OCI-LY3 (cell line): ENCODE measurements around the gene CTNND2.

Source experiments
- EZH2phosphoT487 ChIP-seq: fragments of 200-600 bp; shearing (Covaris generic); IDR thresholded peaks from 2 replicates; pipeline ENCODE4 v1.6.1; 2018; ENCODE audit warnings: antibody characterized with exemption, mixed run types, low read depth
- TF ChIP-seq, protein P1 (sequence below): fragments of 200-600, 300-600 bp; sonication (generic); IDR thresholded peaks from 2 replicates; pipeline ENCODE4 v1.5.1; 2014; ENCODE audit warnings: antibody characterized with exemption, low read length, low read depth

- TF ChIP-seq, protein P1, sequence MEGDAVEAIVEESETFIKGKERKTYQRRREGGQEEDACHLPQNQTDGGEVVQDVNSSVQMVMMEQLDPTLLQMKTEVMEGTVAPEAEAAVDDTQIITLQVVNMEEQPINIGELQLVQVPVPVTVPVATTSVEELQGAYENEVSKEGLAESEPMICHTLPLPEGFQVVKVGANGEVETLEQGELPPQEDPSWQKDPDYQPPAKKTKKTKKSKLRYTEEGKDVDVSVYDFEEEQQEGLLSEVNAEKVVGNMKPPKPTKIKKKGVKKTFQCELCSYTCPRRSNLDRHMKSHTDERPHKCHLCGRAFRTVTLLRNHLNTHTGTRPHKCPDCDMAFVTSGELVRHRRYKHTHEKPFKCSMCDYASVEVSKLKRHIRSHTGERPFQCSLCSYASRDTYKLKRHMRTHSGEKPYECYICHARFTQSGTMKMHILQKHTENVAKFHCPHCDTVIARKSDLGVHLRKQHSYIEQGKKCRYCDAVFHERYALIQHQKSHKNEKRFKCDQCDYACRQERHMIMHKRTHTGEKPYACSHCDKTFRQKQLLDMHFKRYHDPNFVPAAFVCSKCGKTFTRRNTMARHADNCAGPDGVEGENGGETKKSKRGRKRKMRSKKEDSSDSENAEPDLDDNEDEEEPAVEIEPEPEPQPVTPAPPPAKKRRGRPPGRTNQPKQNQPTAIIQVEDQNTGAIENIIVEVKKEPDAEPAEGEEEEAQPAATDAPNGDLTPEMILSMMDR, result no peak
- no peak for TF ChIP-seq EZH2phosphoT487
Measured at GRCh38 chr5:11126844-11127243, 777.4 kb downstream of the CTNND2 start.
